IPS DF 6.9 (cell line): ENCODE data around the gene LRRC41.
A peak's percentile ranks its signal among the peaks of the same experiment; 100 is the strongest.
"Not testable (repeated sequence)": the region's sequence is repeated elsewhere in the genome, so short reads cannot be mapped to it uniquely, and the experiment has no call there.

ENCODE experiments used
- DNase-seq: peaks from one replicate; pipeline ENCODE4 v3.0.0-alpha.2; 2013; ENCODE audit warnings: low read depth, low spot score
- H3K27ac ChIP-seq: one replicate; pipeline ENCODE4 v1.5.1; 2013; ENCODE audit warnings: low read length, control low read depth
- H3K27me3 ChIP-seq: 2 replicates; pipeline ENCODE4 v1.6.1; 2013; ENCODE audit warnings: mild to moderate bottlenecking, low read length; ENCODE audit not compliant: control insufficient read depth, insufficient read depth
- H3K36me3 ChIP-seq: 2 replicates; pipeline ENCODE4 v1.6.1; 2013; ENCODE audit warnings: low read length; ENCODE audit not compliant: control insufficient read depth, insufficient read depth
- H3K4me1 ChIP-seq: 2 replicates; pipeline ENCODE4 v1.6.1; 2013; ENCODE audit warnings: low read length; ENCODE audit not compliant: control insufficient read depth, insufficient read depth
- H3K4me3 ChIP-seq: 2 replicates; pipeline ENCODE4 v1.5.1; 2013; ENCODE audit warnings: mild to moderate bottlenecking, low read length
- H3K9me3 ChIP-seq: 2 replicates; pipeline ENCODE4 v1.6.1; 2013; ENCODE audit warnings: low read length, inconsistent platforms; ENCODE audit not compliant: control insufficient read depth, insufficient read depth
- WGBS: extraction: QIAGEN DNeasy Blood & Tissue Kit; methylation state at CpG from one replicate; pipeline ENCODE4 v1.1.7; 2013; ENCODE audit warnings: mixed read lengths, missing lambda C conversion rate; ENCODE audit not compliant: insufficient read length, insufficient coverage; 5-methylcytosine and 5-hydroxymethylcytosine counted together

The LRRC41 gene

GRCh38 chr1:46262508-46262907, 40.9 kb downstream of the LRRC41 start:
- Histone ChIP-seq H3K9me3 (no peaks in the 10 kb centered on the region), H3K27ac (no peak overlapping the region), H3K27me3 (no peaks in the 10 kb centered on the region; the same call in 1 of the 2 replicates), H3K36me3 (peaks cover 53% of the 10 kb centered on the region), H3K4me1 (no peaks in the 10 kb centered on the region), H3K4me3 (no peak overlapping the region)
- DNase-seq: no peak
- WGBS: no CpG with 5 or more reads among the region's 1 CpG

- H3K27me3 ChIP-seq: no peaks in the 10 kb centered on the region
These were observed 46.9 kb downstream of the LRRC41 start for GRCh38 chr1:46256523-46256922.

GRCh38 chr1:46254668-46255067, 48.7 kb downstream of the LRRC41 start:
- H3K36me3 ChIP-seq: peaks cover 26% of the 10 kb centered on the region; the same call in 1 of the 2 replicates

More at GRCh38 chr1:46256523-46256922, 46.9 kb downstream of the LRRC41 start:
- Histone ChIP-seq H3K4me3 (no peak overlapping the region), H3K9me3 (no peaks in the 10 kb centered on the region), H3K4me1 (no peaks in the 10 kb centered on the region), H3K27ac (no peak overlapping the region), H3K36me3 (peaks cover 35% of the 10 kb centered on the region; the same call in 1 of the 2 replicates)
- no CpG with 5 or more reads among the region's 2 CpGs for WGBS
- no peak for DNase-seq

GRCh38 chr1:46248122-46248920, 55.1 kb downstream of the LRRC41 start:
- peaks cover 21% of the 10 kb centered on the region; the same call in 1 of the 2 replicates for H3K36me3 ChIP-seq
- H3K27ac ChIP-seq: no peak overlapping the region

More at GRCh38 chr1:46254668-46255067, 48.7 kb downstream of the LRRC41 start:
- Histone ChIP-seq H3K27me3 (no peaks in the 10 kb centered on the region), H3K27ac (no peak overlapping the region), H3K4me3 (no peak overlapping the region), H3K9me3 (no peaks in the 10 kb centered on the region), H3K4me1 (no peaks in the 10 kb centered on the region)
- no CpG with 5 or more reads among the region's 5 CpGs for WGBS
- no peak for DNase-seq

GRCh38 chr1:46247436-46248121, 55.8 kb downstream of the LRRC41 start, which contains the start of gene RAD54L:
Gene RAD54L, plus strand, starts transcription at chr1:46247763. Its CDS starts 643 bp downstream, at chr1:46248406.
- Histone ChIP-seq H3K36me3 (peaks cover 20% of the 10 kb centered on the region; the same call in 1 of the 2 replicates), H3K27me3 (no peaks in the 10 kb centered on the region), H3K9me3 (no peaks in the 10 kb centered on the region), H3K27ac (no peak within 1 kb of the TSS), H3K4me1 (0 out of 2 replicates have a peak, but pooled peaks cover 2% of the 10 kb centered on the region), H3K4me3 (peak within 1 kb of the TSS; percentile 66; the same call in 1 of the 2 replicates)
- no CpG with 5 or more reads among the region's 49 CpGs for WGBS
- DNase-seq: peak; percentile 97

More at GRCh38 chr1:46248122-46248920, 55.1 kb downstream of the LRRC41 start:
- no peaks in the 10 kb centered on the region for H3K27me3 ChIP-seq
- H3K9me3 ChIP-seq: no peaks in the 10 kb centered on the region
- peak overlapping the region; percentile 66; the same call in 1 of the 2 replicates for H3K4me3 ChIP-seq
- WGBS: no CpG with 5 or more reads among the region's 7 CpGs
- no peak for DNase-seq
- 0 out of 2 replicates have a peak, but pooled peaks cover 2% of the 10 kb centered on the region for H3K4me1 ChIP-seq

- Histone ChIP-seq H3K27ac (no peak overlapping the region), H3K27me3 (no peaks in the 10 kb centered on the region), H3K36me3 (peaks cover 13% of the 10 kb centered on the region; the same call in 1 of the 2 replicates), H3K9me3 (no peaks in the 10 kb centered on the region), H3K4me1 (0 out of 2 replicates have a peak, but pooled peaks cover 2% of the 10 kb centered on the region), H3K4me3 (peak overlapping the region; percentile 52; the same call in 1 of the 2 replicates)
- WGBS: no CpG with 5 or more reads among the region's 35 CpGs
- peak; percentile 60 for DNase-seq
These were observed 56.6 kb downstream of the LRRC41 start for GRCh38 chr1:46246548-46247435.

- not testable (repeated sequence) for H3K9me3 ChIP-seq, H3K4me1 ChIP-seq, H3K27me3 ChIP-seq, H3K4me3 ChIP-seq, H3K27ac ChIP-seq, DNase-seq
- peaks cover 12% of the 10 kb centered on the region; the same call in 1 of the 2 replicates for H3K36me3 ChIP-seq
- WGBS: no CpG with 5 or more reads among the region's 17 CpGs
These were observed 57.3 kb downstream of the LRRC41 start for GRCh38 chr1:46246136-46246535.

- no CpG with 5 or more reads among the region's 3 CpGs for WGBS
- no peak overlapping the region for H3K27ac ChIP-seq
- no peak for DNase-seq
These were observed 58.6 kb downstream of the LRRC41 start for GRCh38 chr1:46244656-46245371.

GRCh38 chr1:46243831-46244230, 59.6 kb downstream of the LRRC41 start:
- not testable (repeated sequence) for DNase-seq, H3K27me3 ChIP-seq, H3K4me1 ChIP-seq, H3K27ac ChIP-seq, H3K4me3 ChIP-seq, H3K36me3 ChIP-seq, H3K9me3 ChIP-seq
- no CpG with 5 or more reads among the region's 3 CpGs for WGBS

More at GRCh38 chr1:46244656-46245371, 58.6 kb downstream of the LRRC41 start:
- Histone ChIP-seq H3K27me3 (no peaks in the 10 kb centered on the region), H3K4me3 (no peak overlapping the region), H3K4me1 (0 out of 2 replicates have a peak, but pooled peaks cover 2% of the 10 kb centered on the region), H3K9me3 (no peaks in the 10 kb centered on the region), H3K36me3 (peaks cover 5% of the 10 kb centered on the region; the same call in 1 of the 2 replicates)
